H1 (cell line): Measurements from ENCODE around the gene IYD. TPM values are rescaled to one million over a fixed set of nuclear protein-coding genes. Genes with fewer than 3 reads are reported as not detected.

Experiments used
- CTCF ChIA-PET: fragments of 300-600 bp; sonication (Branson Sonifier 250); formaldehyde crosslinking; loops from one replicate; lab custom pipeline; 2021; ENCODE audit not compliant: partially characterized antibody; lab: Charles Lee
- POLR2A ChIA-PET: fragments of 300-600 bp; sonication (Branson Sonifier 250); formaldehyde crosslinking; loops from one replicate; lab custom pipeline; 2021; ENCODE audit warnings: inconsistent platforms; ENCODE audit not compliant: partially characterized antibody; lab: Charles Lee
- DNase-seq, 2 experiments: peaks; one replicate each; pipeline versions ENCODE4 v3.0.0 to v3.0.0-alpha.2; 2010 to 2022; ENCODE audit warnings: low spot score in 2 of 2, low read depth in 1 of 2, mixed read lengths in 1 of 2
- FAIRE-seq: peaks from 2 replicates; lab custom pipeline; 2011; peaks lifted over from hg19 to GRCh38; lab: Jason Lieb, UNC
- H2AFZ ChIP-seq: 2 replicates; pipeline ENCODE4 v1.8.1; 2012; ENCODE audit warnings: low read length, inconsistent platforms
- H2AK5ac ChIP-seq: 2 replicates; pipeline ENCODE4 v1.6.1; 2013; ENCODE audit warnings: low read depth, low read length
- H2BK120ac ChIP-seq: replicated peaks from 2 replicates; pipeline ENCODE3; 2013; ENCODE audit warnings: low read depth, low read length, inconsistent platforms
- H2BK12ac ChIP-seq: 2 replicates; pipeline ENCODE4 v1.6.1; 2013; ENCODE audit warnings: low read depth, low read length
- H2BK15ac ChIP-seq: 2 replicates; pipeline ENCODE4 v1.6.1; 2013; ENCODE audit warnings: low read length
- H2BK20ac ChIP-seq: 2 replicates; pipeline ENCODE4 v1.6.1; 2013; ENCODE audit warnings: low read length
- H2BK5ac ChIP-seq: 2 replicates; pipeline ENCODE4 v1.6.1; 2013; ENCODE audit warnings: low read depth, low read length
- H3K14ac ChIP-seq: 2 replicates; pipeline ENCODE4 v1.6.1; 2013; ENCODE audit warnings: inconsistent platforms; ENCODE audit not compliant: insufficient read length
- H3K18ac ChIP-seq: 2 replicates; pipeline ENCODE4 v1.6.1; 2013; ENCODE audit warnings: low read length; ENCODE audit errors: extremely low read depth
- H3K23ac ChIP-seq: 2 replicates; pipeline ENCODE4 v1.6.1; 2013; ENCODE audit warnings: inconsistent platforms; ENCODE audit not compliant: insufficient read length
- H3K23me2 ChIP-seq: 2 replicates; pipeline ENCODE4 v1.6.1; 2013; ENCODE audit warnings: low read depth, low read length
- H3K27ac ChIP-seq: 2 replicates; pipeline ENCODE4 v1.6.1; 2011; ENCODE audit warnings: low read depth, low read length, inconsistent platforms
- H3K27me3 ChIP-seq, 4 experiments: replicated peaks in 1 of 4; 1 replicate in 1 of 4; 2 replicates in 3 of 4; pipeline versions ENCODE4 v1.6.1 to v1.8.1; 2011 to 2013; ENCODE audit warnings: low read length in 3 of 4, mild to moderate bottlenecking in 3 of 4, inconsistent platforms in 2 of 4, mixed read lengths in 2 of 4, moderate library complexity in 1 of 4; ENCODE audit not compliant: control insufficient read depth in 3 of 4, insufficient read depth in 3 of 4; ENCODE audit errors: extremely low read depth in 1 of 4
- H3K36me3 ChIP-seq, 4 experiments: 2 replicates each; pipeline versions ENCODE4 v1.6.1 to v1.8.1; 2011 to 2013; ENCODE audit warnings: mild to moderate bottlenecking in 4 of 4, low read length in 3 of 4, moderate library complexity in 2 of 4, control low read depth in 1 of 4, inconsistent platforms in 1 of 4; ENCODE audit not compliant: insufficient read depth in 4 of 4, control insufficient read depth in 2 of 4
- H3K4ac ChIP-seq: replicated peaks from 2 replicates; pipeline ENCODE3; 2013; ENCODE audit warnings: low read length, low read depth, mixed read lengths, inconsistent platforms; ENCODE audit not compliant: insufficient read length
- H3K4me1 ChIP-seq, 4 experiments: replicated peaks in 1 of 4; 1 replicate in 1 of 4; 2 replicates in 3 of 4; pipeline versions ENCODE4 v1.6.1 to v1.8.1; 2011 to 2013; ENCODE audit warnings: low read length in 3 of 4, inconsistent platforms in 2 of 4, mixed read lengths in 1 of 4; ENCODE audit not compliant: insufficient read depth in 4 of 4, control insufficient read depth in 3 of 4
- H3K4me2 ChIP-seq, 2 experiments: 2 replicates each; pipeline versions ENCODE4 v1.6.1 to v1.8.1; 2011 to 2013; ENCODE audit warnings: low read depth in 2 of 2, low read length in 2 of 2, control low read depth in 1 of 2, inconsistent platforms in 1 of 2, mild to moderate bottlenecking in 1 of 2; ENCODE audit not compliant: insufficient read depth in 1 of 2
- H3K4me3 ChIP-seq, 4 experiments: fragments of 200-600, 300-600 bp in 1 of 4; sonication (generic), shearing (Covaris generic), sonication (Bioruptor Twin) in 1 of 4; 2 replicates each; pipeline versions ENCODE4 v1.5.1 to v1.8.1; 2011 to 2016; ENCODE audit warnings: low read length in 4 of 4, low read depth in 3 of 4, control low read depth in 2 of 4, inconsistent platforms in 2 of 4, mild to moderate bottlenecking in 2 of 4, mixed read lengths in 1 of 4, moderate library complexity in 1 of 4; ENCODE audit not compliant: insufficient read depth in 2 of 4; ENCODE audit errors: extremely low read depth in 1 of 4
- H3K56ac ChIP-seq: replicated peaks from 2 replicates; pipeline ENCODE3; 2013; ENCODE audit warnings: low read depth, mild to moderate bottlenecking, mixed read lengths, low read length, inconsistent platforms; ENCODE audit not compliant: insufficient read length
- H3K79me1 ChIP-seq: 2 replicates; pipeline ENCODE4 v1.6.1; 2013; ENCODE audit warnings: low read depth, low read length, control low read depth
- H3K79me2 ChIP-seq, 2 experiments: 2 replicates each; pipeline versions ENCODE4 v1.6.1 to v1.8.1; 2012 to 2013; ENCODE audit warnings: low read length in 2 of 2, mild to moderate bottlenecking in 2 of 2, inconsistent platforms in 1 of 2; ENCODE audit not compliant: insufficient read depth in 2 of 2, control insufficient read depth in 1 of 2
- H3K9ac ChIP-seq, 4 experiments: replicated peaks in 1 of 4; 1 replicate in 1 of 4; 2 replicates in 3 of 4; pipeline versions ENCODE4 v1.6.1 to v1.8.1; 2011 to 2013; ENCODE audit warnings: low read depth in 3 of 4, low read length in 3 of 4, control low read depth in 2 of 4, mild to moderate bottlenecking in 2 of 4, moderate library complexity in 2 of 4, inconsistent platforms in 1 of 4; ENCODE audit errors: extremely low read depth in 1 of 4
- H3K9me3 ChIP-seq, 2 experiments: 2 replicates each; pipeline versions ENCODE4 v1.6.1 to v1.8.1; 2012 to 2013; ENCODE audit warnings: mild to moderate bottlenecking in 2 of 2, moderate library complexity in 2 of 2, control low read depth in 1 of 2, inconsistent platforms in 1 of 2, low read depth in 1 of 2, low read length in 1 of 2, mixed read lengths in 1 of 2; ENCODE audit not compliant: insufficient read depth in 2 of 2
- H4K20me1 ChIP-seq, 2 experiments: replicated peaks in 1 of 2; 2 replicates each; pipeline versions ENCODE3 to v1.8.1; 2011 to 2013; ENCODE audit warnings: inconsistent platforms in 2 of 2, low read length in 2 of 2, mild to moderate bottlenecking in 1 of 2; ENCODE audit not compliant: insufficient read depth in 2 of 2, control insufficient read depth in 1 of 2
- H4K5ac ChIP-seq: 2 replicates; pipeline ENCODE4 v1.6.1; 2013; ENCODE audit warnings: low read length, low read depth, mixed read lengths, inconsistent platforms; ENCODE audit not compliant: insufficient read length
- H4K8ac ChIP-seq: 2 replicates; pipeline ENCODE4 v1.8.0; 2013; ENCODE audit warnings: mild to moderate bottlenecking, moderate library complexity, low read length, inconsistent platforms; ENCODE audit not compliant: insufficient read depth; ENCODE audit errors: extremely low read depth
- H4K91ac ChIP-seq: replicated peaks from 2 replicates; pipeline ENCODE3; 2013; ENCODE audit warnings: low read length, mixed read lengths, inconsistent platforms; ENCODE audit not compliant: insufficient read length
- CBX8 ChIP-seq: fragments of 300-800, 300-1000 bp; sonication (generic); IDR thresholded peaks from 2 replicates; pipeline ENCODE4 v1.7.1; 2016; ENCODE audit warnings: low read depth, low read length, borderline replicate concordance
- HDAC6 ChIP-seq: IDR thresholded peaks from one replicate; pipeline ENCODE4 v1.7.1; 2012; ENCODE audit warnings: low read depth, mild to moderate bottlenecking, inconsistent platforms, low read length, moderate library complexity
- KDM1A ChIP-seq: fragments of 200-600, 300-600 bp; sonication (generic); IDR thresholded peaks from 2 replicates; pipeline ENCODE4 v1.7.1; 2016; ENCODE audit warnings: mild to moderate bottlenecking, low read length, borderline replicate concordance
- NANOG ChIP-seq: IDR thresholded peaks from 2 replicates; pipeline ENCODE4 v1.6.1; 2011; ENCODE audit warnings: low read length, low read depth, mild to moderate bottlenecking, inconsistent platforms; ENCODE audit not compliant: insufficient read depth, poor library complexity, severe bottlenecking
- NRF1 ChIP-seq: IDR thresholded peaks from 2 replicates; pipeline ENCODE4 v1.6.1; 2011; ENCODE audit warnings: mild to moderate bottlenecking, low read depth, low read length, improper control_type of control experiment
- RXRA ChIP-seq: IDR thresholded peaks from 2 replicates; pipeline ENCODE4 v1.6.1; 2011; ENCODE audit warnings: low read depth, mild to moderate bottlenecking, low read length, moderate library complexity; ENCODE audit not compliant: insufficient read depth
- TAF7 ChIP-seq: optimal IDR thresholded peaks from 2 replicates; pipeline ENCODE3; 2011; ENCODE audit warnings: low read depth, mild to moderate bottlenecking, inconsistent platforms, low read length, moderate library complexity, borderline replicate concordance
- WGBS, 2 experiments: shearing (Covaris generic) in 1 of 2; methylation state at CpG; one replicate each; pipeline versions ENCODE4 v1.1.6 to v1.1.7; 2013 to 2015; ENCODE audit warnings: low lambda C conversion rate in 2 of 2, mixed read lengths in 2 of 2, inconsistent platforms in 1 of 2, low coverage in 1 of 2, missing lambda C conversion rate in 1 of 2; ENCODE audit not compliant: insufficient replicate concordance in 2 of 2, insufficient coverage in 1 of 2, insufficient read length in 1 of 2; ENCODE audit errors: extremely low coverage in 1 of 2, missing lambda C conversion rate in 1 of 2; 5-methylcytosine and 5-hydroxymethylcytosine counted together
- polyA plus RNA-seq, 7 experiments: library from polyadenylated mRNA; depleted of rRNA in 3 of 7; stranded (reverse) in 5 of 7; unstranded in 2 of 7; fragments of >200 nt in 5 of 7; fragments of 200-250 nt in 2 of 7; gene quantifications; 1 replicate in 5 of 7; 2 replicates in 1 of 7; 4 replicates in 1 of 7; pipeline versions ENCODE4 v1.2.1 to v1.2.3, GENCODE V29; 2011 to 2013; ENCODE audit warnings: missing spikeins in 2 of 7, mixed read lengths in 2 of 7
- total RNA-seq: library from RNA; stranded (reverse); fragmentation: NEBNext Ultra II Directional; extraction: Animal tissue kit (Norgen Biotek cat#: 25700); gene quantifications from 2 replicates; pipeline ENCODE4 v1.2.1, GENCODE V29; 2021
- TF ChIP-seq, protein P1 (sequence below): IDR thresholded peaks from 2 replicates; pipeline ENCODE4 v1.6.1; 2012; ENCODE audit warnings: inconsistent platforms

Gene IYD
- total and polyA plus RNA-seq, 2 of the 8 experiments (the other 6 are each of a cell fraction or from before 2014, with no cell fraction given) = not detected

GRCh38 chr6:150444308-150444707, 75.5 kb downstream of the IYD start:
- TF ChIP-seq CBX8 = no peak
- TF ChIP-seq NRF1 = no peak
- TF ChIP-seq, protein P1, sequence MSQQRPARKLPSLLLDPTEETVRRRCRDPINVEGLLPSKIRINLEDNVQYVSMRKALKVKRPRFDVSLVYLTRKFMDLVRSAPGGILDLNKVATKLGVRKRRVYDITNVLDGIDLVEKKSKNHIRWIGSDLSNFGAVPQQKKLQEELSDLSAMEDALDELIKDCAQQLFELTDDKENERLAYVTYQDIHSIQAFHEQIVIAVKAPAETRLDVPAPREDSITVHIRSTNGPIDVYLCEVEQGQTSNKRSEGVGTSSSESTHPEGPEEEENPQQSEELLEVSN = no peak
- no peak for TF ChIP-seq NANOG
- no peak for TF ChIP-seq TAF7
- no peak for TF ChIP-seq KDM1A
- TF ChIP-seq RXRA = no peak
- no peak for TF ChIP-seq HDAC6
- CTCF ChIA-PET = interaction anchor here (0.6 to 1.7 kb wide), 4 partner anchors 8 to 52 kb away, joined by 3 read pairs; no protein-coding TSS in a partner anchor
- no peak for FAIRE-seq

More at GRCh38 chr6:150444308-150444707, 75.5 kb downstream of the IYD start:
- no peaks in the 10 kb centered on the region for H3K79me2 ChIP-seq
- H2AFZ ChIP-seq = no peak overlapping the region
- no peak overlapping the region for H2BK5ac ChIP-seq
- DNase-seq = no peak
- no peaks in the 10 kb centered on the region for H3K9me3 ChIP-seq
- H3K23me2 ChIP-seq = no peaks in the 10 kb centered on the region
- no peaks in the 10 kb centered on the region for H3K79me1 ChIP-seq
- H3K18ac ChIP-seq = no peak overlapping the region
- H2BK12ac ChIP-seq = no peak overlapping the region
- no peak overlapping the region for H3K56ac ChIP-seq
- H2BK20ac ChIP-seq = no peak overlapping the region
- H3K4me3 ChIP-seq = no peak overlapping the region
- no peak overlapping the region for H3K9ac ChIP-seq
- H3K36me3 ChIP-seq = no peaks in the 10 kb centered on the region
- no peak overlapping the region for H4K5ac ChIP-seq
- 80% methylated on average over 6 of the region's 6 CpGs; no CpG with 5 or more reads in 1 of the 2 experiments for WGBS, 2 experiments
- no peak overlapping the region for H2BK15ac ChIP-seq
- H3K14ac ChIP-seq = no peak overlapping the region
- no peak overlapping the region for H3K4ac ChIP-seq
- H2BK120ac ChIP-seq = no peak overlapping the region
- H4K8ac ChIP-seq = no peak overlapping the region
- no peak overlapping the region for H3K27ac ChIP-seq
- H4K91ac ChIP-seq = no peak overlapping the region
- POLR2A ChIA-PET = no interaction called here
- no peak overlapping the region for H3K23ac ChIP-seq
- no peak overlapping the region for H3K4me2 ChIP-seq
- H4K20me1 ChIP-seq = no peaks in the 10 kb centered on the region
- H3K4me1 ChIP-seq = no peaks in the 10 kb centered on the region
- no peaks in the 10 kb centered on the region for H3K27me3 ChIP-seq
- no peak overlapping the region for H2AK5ac ChIP-seq
